Loucy (cell line): ENCODE data around the gene TLE3.

ENCODE experiments used
- H2AFZ ChIP-seq: fragments of 200-600 bp; sonication (generic); 2 replicates; pipeline ENCODE4 v1.6.0; 2016; ENCODE audit warnings: antibody characterized with exemption, mild to moderate bottlenecking, low read length, moderate library complexity
- H3F3A ChIP-seq: fragments of 200-600 bp; 2 replicates; pipeline ENCODE4 v1.6.0; 2016; ENCODE audit warnings: antibody characterized with exemption, low read depth, mild to moderate bottlenecking
- H3K27me3 ChIP-seq: fragments of 200-600 bp; sonication (generic); 2 replicates; pipeline ENCODE4 v1.6.1; 2014; ENCODE audit warnings: low read length, mild to moderate bottlenecking; ENCODE audit not compliant: insufficient read depth, poor library complexity, severe bottlenecking
- H3K36me3 ChIP-seq: fragments of 200-600 bp; sonication (generic); 2 replicates; pipeline ENCODE4 v1.6.1; 2016; ENCODE audit warnings: low read length; ENCODE audit not compliant: insufficient read depth
- H3K4me1 ChIP-seq: fragments of 200-600 bp; sonication (generic); 2 replicates; pipeline ENCODE4 v1.5.1; 2014; ENCODE audit warnings: low read length, mild to moderate bottlenecking; ENCODE audit not compliant: insufficient read depth, poor library complexity, severe bottlenecking
- H3K4me2 ChIP-seq: fragments of 200-600 bp; sonication (generic); 2 replicates; pipeline ENCODE4 v1.6.0; 2014; ENCODE audit warnings: antibody characterized with exemption, low read length, low read depth, mild to moderate bottlenecking; ENCODE audit not compliant: poor library complexity, severe bottlenecking
- H3K4me3 ChIP-seq: fragments of 200-600 bp; sonication (generic); 2 replicates; pipeline ENCODE4 v1.5.1; 2014; ENCODE audit warnings: low read length, mild to moderate bottlenecking, mixed read lengths; ENCODE audit not compliant: poor library complexity, severe bottlenecking
- H3K79me2 ChIP-seq: fragments of 200-600 bp; sonication (generic); 2 replicates; pipeline ENCODE4 v1.6.1; 2014; ENCODE audit warnings: low read length; ENCODE audit not compliant: insufficient read depth
- H3K9ac ChIP-seq: fragments of 200-600 bp; sonication (generic); 2 replicates; pipeline ENCODE4 v1.6.0; 2014; ENCODE audit warnings: mild to moderate bottlenecking, low read depth, low read length, moderate library complexity; ENCODE audit not compliant: poor library complexity, severe bottlenecking
- H3K9me2 ChIP-seq: fragments of 200-600 bp; sonication (generic); replicated peaks from 2 replicates; pipeline ENCODE4 v1.6.1; 2016; ENCODE audit warnings: low read depth, low read length, mixed read lengths
- H3K9me3 ChIP-seq: fragments of 200-600 bp; sonication (generic); 2 replicates; pipeline ENCODE4 v1.6.1; 2014; ENCODE audit warnings: mild to moderate bottlenecking, antibody characterized with exemption, low read length, low read depth; ENCODE audit not compliant: insufficient read depth
- H4K20me1 ChIP-seq: fragments of 200-600 bp; sonication (generic); 2 replicates; pipeline ENCODE4 v1.6.0; 2014; ENCODE audit warnings: antibody characterized with exemption, low read length, mild to moderate bottlenecking; ENCODE audit not compliant: insufficient read depth, poor library complexity, severe bottlenecking
- CTCF ChIP-seq: fragments of 200-600 bp; sonication (generic); conservative IDR thresholded peaks from 2 replicates; pipeline ENCODE4 v1.5.1; 2014; ENCODE audit warnings: mild to moderate bottlenecking, antibody characterized with exemption, low read length
- EZH2phosphoT487 ChIP-seq: fragments of 200-600 bp; IDR thresholded peaks from 2 replicates; pipeline ENCODE4 v1.6.1; 2018; ENCODE audit warnings: antibody characterized with exemption, mild to moderate bottlenecking, moderate library complexity, borderline replicate concordance

TLE3 gene

GRCh38 chr15:70059476-70060213, 38.1 kb downstream of the TLE3 start:
- no peak overlapping the region for H3K4me2 ChIP-seq
- H3K4me3 ChIP-seq: no peak overlapping the region
- no peaks in the 10 kb centered on the region for H3K4me1 ChIP-seq
- no peak overlapping the region for H3K9ac ChIP-seq
- no peaks in the 10 kb centered on the region for H3K27me3 ChIP-seq
- peaks cover 16% of the 10 kb centered on the region for H4K20me1 ChIP-seq
- H3K79me2 ChIP-seq: peaks cover 6% of the 10 kb centered on the region; the same call in 1 of the 2 replicates
- no peak overlapping the region for H2AFZ ChIP-seq
- no peaks in the 10 kb centered on the region for H3K9me3 ChIP-seq
- peaks cover 99% of the 10 kb centered on the region for H3K36me3 ChIP-seq
- no peaks in the 10 kb centered on the region for H3F3A ChIP-seq
- TF ChIP-seq EZH2phosphoT487 (no peak), CTCF (no peak)
- no peaks in the 10 kb centered on the region for H3K9me2 ChIP-seq

- H3K9me2 ChIP-seq: no peaks in the 10 kb centered on the region
- no peak overlapping the region for H2AFZ ChIP-seq
- peaks cover 6% of the 10 kb centered on the region; the same call in 1 of the 2 replicates for H3K79me2 ChIP-seq
- H3K4me1 ChIP-seq: no peaks in the 10 kb centered on the region
- H3K4me3 ChIP-seq: no peak overlapping the region
- peaks cover 99% of the 10 kb centered on the region for H3K36me3 ChIP-seq
- H3K27me3 ChIP-seq: no peaks in the 10 kb centered on the region
- no peaks in the 10 kb centered on the region for H3K9me3 ChIP-seq
- no peaks in the 10 kb centered on the region for H3F3A ChIP-seq
- TF ChIP-seq EZH2phosphoT487: no peak
- TF ChIP-seq CTCF: no peak
- H3K4me2 ChIP-seq: no peak overlapping the region
- no peak overlapping the region for H3K9ac ChIP-seq
- H4K20me1 ChIP-seq: peaks cover 16% of the 10 kb centered on the region
Observed at GRCh38 chr15:70058642-70059360, 38.9 kb downstream of the TLE3 start.

- peaks cover 99% of the 10 kb centered on the region for H3K36me3 ChIP-seq
- TF ChIP-seq CTCF (no peak), EZH2phosphoT487 (no peak)
- H3K9ac ChIP-seq: no peak overlapping the region
- H3K9me3 ChIP-seq: no peaks in the 10 kb centered on the region
- no peak overlapping the region for H2AFZ ChIP-seq
- H3K4me1 ChIP-seq: no peaks in the 10 kb centered on the region
- H4K20me1 ChIP-seq: peaks cover 10% of the 10 kb centered on the region
- H3K27me3 ChIP-seq: no peaks in the 10 kb centered on the region
- H3F3A ChIP-seq: no peaks in the 10 kb centered on the region
- no peak overlapping the region for H3K4me2 ChIP-seq
- H3K4me3 ChIP-seq: no peak overlapping the region
- H3K9me2 ChIP-seq: no peaks in the 10 kb centered on the region
- H3K79me2 ChIP-seq: peaks cover 6% of the 10 kb centered on the region; the same call in 1 of the 2 replicates
Observed at GRCh38 chr15:70057931-70058641, 39.6 kb downstream of the TLE3 start.
